A549 (cell line): ENCODE data around the gene CYP24A1. TPM values are rescaled to one million over a fixed set of nuclear protein-coding genes. Genes with fewer than 3 reads are reported as not detected.
A peak's percentile ranks its signal among the peaks of the same experiment; 100 is the strongest.

Experiments used
- ATAC-seq, 2 experiments: fragments of 200-7000 bp in 1 of 2; fragments of >200 bp in 1 of 2; cut with Nextera tagmentation in 1 of 2; cut with Tn5 transposase in 1 of 2; 3 replicates each; pipeline versions ENCODE4 v1.8.0 to v1.9.1; 2018 to 2020; ENCODE audit warnings: mild to moderate bottlenecking in 1 of 2, moderate library complexity in 1 of 2
- CTCF ChIA-PET: fragments of 300-600 bp; sonication (Branson Sonifier 250); formaldehyde crosslinking; extraction: SDS; loops from one replicate; lab custom pipeline; 2021; ENCODE audit warnings: antibody characterized with exemption, inconsistent platforms; lab: Yijun Ruan, JAX
- POLR2A ChIA-PET: fragments of 350-600 bp; formaldehyde crosslinking; extraction: SDS; loops from one replicate; lab custom pipeline; 2021; ENCODE audit warnings: antibody characterized with exemption, inconsistent platforms; lab: Yijun Ruan, JAX
- DNase-seq, 2 experiments: peaks; one replicate each; pipeline versions ENCODE4 v3.0.0 to v3.0.0-alpha.2; 2011 to 2016; ENCODE audit warnings: low read depth in 1 of 2, low spot score in 1 of 2
- FAIRE-seq: peaks from 2 replicates; lab custom pipeline; 2011; peaks lifted over from hg19 to GRCh38; lab: Jason Lieb, UNC
- H3K27ac ChIP-seq, 2 experiments: fragments of >200 bp; sonication (Bioruptor Twin); formaldehyde crosslinking; 3 replicates each; pipeline ENCODE4 v1.5.1; 2016 to 2017
- H3K4me1 ChIP-seq: fragments of >200 bp; sonication (Bioruptor Twin); formaldehyde crosslinking; 3 replicates; pipeline ENCODE4 v1.6.1; 2016
- H3K4me2 ChIP-seq: fragments of >200 bp; sonication (Bioruptor Twin); formaldehyde crosslinking; 3 replicates; pipeline ENCODE4 v1.6.1; 2016
- H3K4me3 ChIP-seq: fragments of >200 bp; sonication (Bioruptor Twin); formaldehyde crosslinking; 3 replicates; pipeline ENCODE4 v1.5.1; 2016
- H3K9me3 ChIP-seq: fragments of >200 bp; sonication (Bioruptor Twin); formaldehyde crosslinking; 3 replicates; pipeline ENCODE4 v1.6.1; 2016
- ATOH8 ChIP-seq: fragments of 250-450 bp; sonication (Bioruptor Pico); IDR thresholded peaks from 2 replicates; pipeline ENCODE4 v1.5.0; 2020; ENCODE audit warnings: low read depth, mild to moderate bottlenecking, moderate library complexity
- BHLHE40 ChIP-seq: IDR thresholded peaks from 2 replicates; pipeline ENCODE4 v1.6.1; 2012; ENCODE audit warnings: low read depth, low read length, inconsistent platforms
- CBX8 ChIP-seq: fragments of 200-600 bp; sonication (generic); IDR thresholded peaks from 2 replicates; pipeline ENCODE4 v1.6.1; 2016
- EHF ChIP-seq: fragments of 250-450 bp; sonication (Bioruptor Pico); IDR thresholded peaks from 2 replicates; pipeline ENCODE4 v1.5.0; 2020; ENCODE audit warnings: mild to moderate bottlenecking
- ELK1 ChIP-seq: fragments of 150-350 bp; IDR thresholded peaks from 2 replicates; pipeline ENCODE4 v1.6.1; 2014; ENCODE audit warnings: low read depth, mild to moderate bottlenecking, low read length
- ESRRA ChIP-seq: fragments of 150-350 bp; IDR thresholded peaks from 2 replicates; pipeline ENCODE4 v1.6.1; 2014; ENCODE audit warnings: mild to moderate bottlenecking, low read length, borderline replicate concordance
- FOSL2 ChIP-seq, 2 experiments: fragments of 450-650 bp in 1 of 2; fragments of >200 bp in 1 of 2; sonication (Bioruptor Twin) in 1 of 2; formaldehyde crosslinking; IDR thresholded peaks; 2 replicates each; pipeline versions ENCODE4 v1.5.0 to v1.6.1; 2016 to 2020; ENCODE audit warnings: mild to moderate bottlenecking in 1 of 2, moderate library complexity in 1 of 2
- FOXS1 ChIP-seq: fragments of 250-450 bp; sonication (Bioruptor Pico); IDR thresholded peaks from 2 replicates; pipeline ENCODE4 v1.5.0; 2020; ENCODE audit warnings: mild to moderate bottlenecking, moderate library complexity
- GATA3 ChIP-seq: IDR thresholded peaks from 2 replicates; pipeline ENCODE4 v1.6.1; 2012; ENCODE audit warnings: borderline replicate concordance
- HOXA7 ChIP-seq: fragments of 250-450 bp; sonication (Bioruptor Pico); IDR thresholded peaks from 2 replicates; pipeline ENCODE4 v1.5.0; 2020; ENCODE audit warnings: mild to moderate bottlenecking, moderate library complexity
- JUNB ChIP-seq: fragments of >200 bp; sonication (Bioruptor Twin); formaldehyde crosslinking; IDR thresholded peaks from 2 replicates; pipeline ENCODE4 v1.6.1; 2016
- MAFK ChIP-seq: fragments of 450-650 bp; IDR thresholded peaks from 2 replicates; pipeline ENCODE4 v1.6.1; 2014; ENCODE audit not compliant: partially characterized antibody
- MAZ ChIP-seq: fragments of 150-350 bp; IDR thresholded peaks from 2 replicates; pipeline ENCODE4 v1.6.1; 2014; ENCODE audit warnings: antibody characterized with exemption, low read depth, low read length, borderline replicate concordance
- NPAS2 ChIP-seq: fragments of 250-450 bp; sonication (Bioruptor Pico); IDR thresholded peaks from 2 replicates; pipeline ENCODE4 v1.8.0; 2022; ENCODE audit warnings: mild to moderate bottlenecking, moderate library complexity, borderline replicate concordance
- PBX3 ChIP-seq: IDR thresholded peaks from 2 replicates; pipeline ENCODE4 v1.6.1; 2012
- PHF8 ChIP-seq: fragments of 200-600 bp; sonication (generic); IDR thresholded peaks from 2 replicates; pipeline ENCODE4 v1.6.1; 2016; ENCODE audit warnings: low read depth, mild to moderate bottlenecking, antibody characterized with exemption, moderate library complexity, borderline replicate concordance
- RAD21 ChIP-seq, 2 experiments: fragments of >200 bp in 1 of 2; sonication (Bioruptor Twin) in 1 of 2; formaldehyde crosslinking in 1 of 2; IDR thresholded peaks in 1 of 2; conservative IDR thresholded peaks in 1 of 2; 2 replicates in 1 of 2; 3 replicates in 1 of 2; pipeline ENCODE4 v1.6.1; 2012 to 2018; ENCODE audit warnings: inconsistent platforms in 1 of 2
- RCOR1 ChIP-seq: fragments of 150-350 bp; IDR thresholded peaks from 2 replicates; pipeline ENCODE4 v1.6.1; 2014; ENCODE audit warnings: antibody characterized with exemption, low read length, low read depth
- REST ChIP-seq: fragments of 200-600 bp; sonication (generic); IDR thresholded peaks from 2 replicates; pipeline ENCODE4 v1.6.1; 2016; ENCODE audit warnings: antibody characterized with exemption, mild to moderate bottlenecking, moderate library complexity
- SREBF2 ChIP-seq: fragments of 450-650 bp; IDR thresholded peaks from 2 replicates; pipeline ENCODE4 v1.6.1; 2014; ENCODE audit warnings: mild to moderate bottlenecking, moderate library complexity
- ZFP36 ChIP-seq: fragments of 450-650 bp; IDR thresholded peaks from 2 replicates; pipeline ENCODE4 v1.6.1; 2014; ENCODE audit warnings: borderline replicate concordance; ENCODE audit not compliant: partially characterized antibody
- WGBS: methylation state at CpG from one replicate; pipeline ENCODE4 v1.1.6; 2017; ENCODE audit errors: missing lambda C conversion rate; 5-methylcytosine and 5-hydroxymethylcytosine counted together
- polyA plus RNA-seq, 4 experiments: library from polyadenylated mRNA; depleted of rRNA in 3 of 4; stranded (reverse); fragments of >200 nt; fragmentation: RNase III in 1 of 4; extraction: RNeasy Plus Mini Kit Qiagen cat#74134 plus additional on column Dnase treatment in 1 of 4; gene quantifications; 2 replicates in 3 of 4; 3 replicates in 1 of 4; pipeline ENCODE4 v1.2.3, GENCODE V29; 2011 to 2017
- TF ChIP-seq, protein P1 (sequence below): fragments of >200 bp; sonication (Bioruptor Twin); formaldehyde crosslinking; IDR thresholded peaks from 3 replicates; pipeline ENCODE4 v1.6.1; 2016
- TF ChIP-seq, protein P2 (sequence below): fragments of 250-450 bp; sonication (Bioruptor Pico); IDR thresholded peaks from 2 replicates; pipeline ENCODE4 v1.5.0; 2021; ENCODE audit warnings: mild to moderate bottlenecking, moderate library complexity, borderline replicate concordance
- TF ChIP-seq, protein P3 (sequence below): fragments of >200 bp; sonication (Bioruptor Twin); formaldehyde crosslinking; IDR thresholded peaks from 3 replicates; pipeline ENCODE4 v1.5.1; 2016

CYP24A1 gene
- polyA plus RNA-seq, 2 of the 4 experiments (the other 2 are of a cell fraction) = 722 to 1,617 TPM

DNA sequence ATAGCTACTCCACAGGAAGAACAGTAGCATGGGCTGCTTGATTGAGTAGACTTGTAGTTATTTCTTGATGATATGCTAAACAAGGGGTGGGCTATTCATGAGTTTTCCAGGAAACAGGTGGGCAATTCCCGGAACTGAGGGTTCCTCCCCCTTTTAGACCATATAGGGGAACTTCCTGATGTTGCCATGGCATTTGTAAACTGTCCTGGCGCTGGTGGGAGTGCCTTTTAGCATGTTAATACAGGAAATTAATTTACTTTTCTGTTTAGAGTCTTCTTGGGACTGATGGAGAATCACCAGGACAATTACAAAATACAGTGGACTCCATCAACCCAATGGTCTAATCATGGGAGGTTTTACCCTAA is 22.7 kb downstream of the CYP24A1 start (continued):
- TF ChIP-seq, protein P1, sequence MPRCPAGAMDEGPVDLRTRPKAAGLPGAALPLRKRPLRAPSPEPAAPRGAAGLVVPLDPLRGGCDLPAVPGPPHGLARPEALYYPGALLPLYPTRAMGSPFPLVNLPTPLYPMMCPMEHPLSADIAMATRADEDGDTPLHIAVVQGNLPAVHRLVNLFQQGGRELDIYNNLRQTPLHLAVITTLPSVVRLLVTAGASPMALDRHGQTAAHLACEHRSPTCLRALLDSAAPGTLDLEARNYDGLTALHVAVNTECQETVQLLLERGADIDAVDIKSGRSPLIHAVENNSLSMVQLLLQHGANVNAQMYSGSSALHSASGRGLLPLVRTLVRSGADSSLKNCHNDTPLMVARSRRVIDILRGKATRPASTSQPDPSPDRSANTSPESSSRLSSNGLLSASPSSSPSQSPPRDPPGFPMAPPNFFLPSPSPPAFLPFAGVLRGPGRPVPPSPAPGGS = peak; percentile 51; the same call in 1 of the 3 replicates
- TF ChIP-seq EHF (CRISPR knock-in tag) = no peak; the same call in none of the 2 replicates
- no peak for TF ChIP-seq MAZ
- TF ChIP-seq ELK1 = peak; percentile 54; the same call in 1 of the 2 replicates
- TF ChIP-seq PBX3 = peak; percentile 30; the same call in 1 of the 2 replicates
- no peak for TF ChIP-seq BHLHE40
- TF ChIP-seq NPAS2 (CRISPR knock-in tag) = no peak
- TF ChIP-seq JUNB = no peak
- no peak for TF ChIP-seq ESRRA
- TF ChIP-seq, protein P2, sequence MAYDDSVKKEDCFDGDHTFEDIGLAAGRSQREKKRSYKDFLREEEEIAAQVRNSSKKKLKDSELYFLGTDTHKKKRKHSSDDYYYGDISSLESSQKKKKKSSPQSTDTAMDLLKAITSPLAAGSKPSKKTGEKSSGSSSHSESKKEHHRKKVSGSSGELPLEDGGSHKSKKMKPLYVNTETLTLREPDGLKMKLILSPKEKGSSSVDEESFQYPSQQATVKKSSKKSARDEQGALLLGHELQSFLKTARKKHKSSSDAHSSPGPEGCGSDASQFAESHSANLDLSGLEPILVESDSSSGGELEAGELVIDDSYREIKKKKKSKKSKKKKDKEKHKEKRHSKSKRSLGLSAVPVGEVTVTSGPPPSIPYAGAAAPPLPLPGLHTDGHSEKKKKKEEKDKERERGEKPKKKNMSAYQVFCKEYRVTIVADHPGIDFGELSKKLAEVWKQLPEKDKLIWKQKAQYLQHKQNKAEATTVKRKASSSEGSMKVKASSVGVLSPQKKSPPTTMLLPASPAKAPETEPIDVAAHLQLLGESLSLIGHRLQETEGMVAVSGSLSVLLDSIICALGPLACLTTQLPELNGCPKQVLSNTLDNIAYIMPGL (CRISPR knock-in tag) = 0 out of 2 replicates have a peak, but pooled peaks have one; percentile 9
- no peak for TF ChIP-seq FOSL2 (IDR thresholded peaks at IDR 0.05)
- TF ChIP-seq FOSL2 (CRISPR knock-in tag; IDR thresholded peaks at IDR 0.05) = no peak

- no peak for FAIRE-seq
- ChIA-PET CTCF (interaction anchor here (0.7 to 4.8 kb wide), 14 partner anchors 9 to 225 kb away, joined by 3 to 24 read pairs (median 6); no protein-coding TSS in a partner anchor), POLR2A (interaction anchor here (0.5 to 5.0 kb wide), 14 partner anchors 8 to 53 kb away, joined by 3 to 65 read pairs (median 10); partner anchors contain the start of gene CYP24A1)
- H3K9me3 ChIP-seq = no peaks in the 10 kb centered on the region
- WGBS = 58% methylated on average over 7 of the region's 7 CpGs
- peak in 1 of 2 experiments; percentile 47 for DNase-seq
- H3K4me1 ChIP-seq = peaks cover 88% of the 10 kb centered on the region
- ATAC-seq = no peak
- peak overlapping the region; percentile 44 for H3K4me2 ChIP-seq
- H3K27ac ChIP-seq = peak overlapping the region; percentile 86 to 93
- no peak overlapping the region for H3K4me3 ChIP-seq
- TF ChIP-seq JUNB = no peak
- TF ChIP-seq CBX8 = no peak
- TF ChIP-seq PHF8 = no peak
- TF ChIP-seq ZFP36 = no peak
- no peak for TF ChIP-seq REST
- TF ChIP-seq SREBF2 = no peak
- TF ChIP-seq HOXA7 (CRISPR knock-in tag) = no peak
- peak; percentile 33 for TF ChIP-seq MAFK
- TF ChIP-seq RAD21 (conservative IDR thresholded peaks at IDR 0.05 in 1 of 2, IDR thresholded peaks at IDR 0.05 in 1 of 2) = peak in 1 of 2 experiments; percentile 0; a peak in 1 of 5 replicates
- TF ChIP-seq GATA3 = no peak
- TF ChIP-seq FOXS1 (CRISPR knock-in tag) = no peak; the same call in 1 of the 2 replicates
- no peak for TF ChIP-seq ATOH8 (CRISPR knock-in tag)
- TF ChIP-seq RCOR1 = no peak
- TF ChIP-seq, protein P3, sequence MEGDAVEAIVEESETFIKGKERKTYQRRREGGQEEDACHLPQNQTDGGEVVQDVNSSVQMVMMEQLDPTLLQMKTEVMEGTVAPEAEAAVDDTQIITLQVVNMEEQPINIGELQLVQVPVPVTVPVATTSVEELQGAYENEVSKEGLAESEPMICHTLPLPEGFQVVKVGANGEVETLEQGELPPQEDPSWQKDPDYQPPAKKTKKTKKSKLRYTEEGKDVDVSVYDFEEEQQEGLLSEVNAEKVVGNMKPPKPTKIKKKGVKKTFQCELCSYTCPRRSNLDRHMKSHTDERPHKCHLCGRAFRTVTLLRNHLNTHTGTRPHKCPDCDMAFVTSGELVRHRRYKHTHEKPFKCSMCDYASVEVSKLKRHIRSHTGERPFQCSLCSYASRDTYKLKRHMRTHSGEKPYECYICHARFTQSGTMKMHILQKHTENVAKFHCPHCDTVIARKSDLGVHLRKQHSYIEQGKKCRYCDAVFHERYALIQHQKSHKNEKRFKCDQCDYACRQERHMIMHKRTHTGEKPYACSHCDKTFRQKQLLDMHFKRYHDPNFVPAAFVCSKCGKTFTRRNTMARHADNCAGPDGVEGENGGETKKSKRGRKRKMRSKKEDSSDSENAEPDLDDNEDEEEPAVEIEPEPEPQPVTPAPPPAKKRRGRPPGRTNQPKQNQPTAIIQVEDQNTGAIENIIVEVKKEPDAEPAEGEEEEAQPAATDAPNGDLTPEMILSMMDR = no peak
- TF ChIP-seq FOSL2 (IDR thresholded peaks at IDR 0.05) = no peak
- no peak for TF ChIP-seq FOSL2 (CRISPR knock-in tag; IDR thresholded peaks at IDR 0.05)
These were observed 24.0 kb downstream of the CYP24A1 start for GRCh38 chr20:54149765-54150264.
